GM12878 (cell line): ENCODE measurements around the gene CRELD2. TPM values are rescaled to one million over a fixed set of nuclear protein-coding genes. Genes with fewer than 3 reads are reported as not detected.
A peak's percentile ranks its signal among the peaks of the same experiment; 100 is the strongest.

Experiments
- BCL11A ChIP-seq: IDR thresholded peaks from 2 replicates; pipeline ENCODE4 v1.6.1; 2011; ENCODE audit warnings: low read depth, low read length
- BHLHE40 ChIP-seq, 2 experiments: fragments of 450-650 bp in 1 of 2; IDR thresholded peaks; 2 replicates each; pipeline ENCODE4 v1.6.1; 2011 to 2017; ENCODE audit warnings: low read depth in 2 of 2, borderline replicate concordance in 1 of 2, improper control_type of control experiment in 1 of 2, low read length in 1 of 2, mild to moderate bottlenecking in 1 of 2
- CHD1 ChIP-seq: IDR thresholded peaks from 2 replicates; pipeline ENCODE4 v1.6.1; 2012; ENCODE audit warnings: low read depth, low read length, improper control_type of control experiment
- GATAD2B ChIP-seq: fragments of 450-650 bp; conservative IDR thresholded peaks from 2 replicates; pipeline ENCODE4 v1.6.1; 2017; ENCODE audit warnings: low read depth, mild to moderate bottlenecking, moderate library complexity
- MLLT1 ChIP-seq: fragments of 450-650 bp; IDR thresholded peaks from 2 replicates; pipeline ENCODE4 v1.6.1; 2016; ENCODE audit warnings: mild to moderate bottlenecking
- MYC ChIP-seq: IDR thresholded peaks from 2 replicates; pipeline ENCODE4 v1.6.1; 2011; ENCODE audit warnings: mild to moderate bottlenecking, low read length, moderate library complexity, inconsistent platforms; ENCODE audit not compliant: insufficient read depth, insufficient replicate concordance, insufficient read length, severe bottlenecking
- NFIC ChIP-seq: IDR thresholded peaks from 2 replicates; pipeline ENCODE4 v1.6.1; 2012; ENCODE audit warnings: low read depth, mild to moderate bottlenecking, inconsistent platforms, low read length, moderate library complexity
- NR2C1 ChIP-seq: fragments of 450-650 bp; IDR thresholded peaks from 2 replicates; pipeline ENCODE4 v1.6.1; 2017; ENCODE audit warnings: antibody characterized with exemption, mild to moderate bottlenecking, moderate library complexity
- NR2C2 ChIP-seq: IDR thresholded peaks from 2 replicates; pipeline ENCODE4 v1.6.1; 2011; ENCODE audit warnings: borderline replicate concordance, low read depth; ENCODE audit not compliant: control insufficient read depth, insufficient read length
- POLR2A ChIP-seq: IDR thresholded peaks from 2 replicates; pipeline ENCODE4 v1.6.1; 2011; ENCODE audit warnings: low read depth, mild to moderate bottlenecking, low read length
- RB1 ChIP-seq: fragments of 450-650 bp; formaldehyde crosslinking; IDR thresholded peaks from 2 replicates; pipeline ENCODE4 v1.6.1; 2017; ENCODE audit warnings: mild to moderate bottlenecking, borderline replicate concordance
- SP1 ChIP-seq: IDR thresholded peaks from one replicate; pipeline ENCODE4 v1.6.1; 2011; ENCODE audit warnings: low read depth, low read length
- TARDBP ChIP-seq: IDR thresholded peaks from 2 replicates; pipeline ENCODE4 v1.6.1; 2016; ENCODE audit warnings: borderline replicate concordance
- TCF12 ChIP-seq: IDR thresholded peaks from 2 replicates; pipeline ENCODE4 v1.6.1; 2011; ENCODE audit warnings: low read depth, mild to moderate bottlenecking, low read length
- USF2 ChIP-seq: IDR thresholded peaks from 2 replicates; pipeline ENCODE4 v1.6.1; 2011; ENCODE audit warnings: low read depth, low read length, improper control_type of control experiment, borderline replicate concordance
- YBX1 ChIP-seq: fragments of 450-650 bp; IDR thresholded peaks from 2 replicates; pipeline ENCODE4 v1.6.1; 2016; ENCODE audit warnings: antibody characterized with exemption
- ZBTB40 ChIP-seq: fragments of 450-650 bp; IDR thresholded peaks from 2 replicates; pipeline ENCODE4 v1.6.1; 2016; ENCODE audit warnings: mild to moderate bottlenecking, moderate library complexity, borderline replicate concordance
- polyA plus RNA-seq, 11 experiments: library from polyadenylated mRNA; depleted of rRNA in 4 of 11; unstranded in 6 of 11; stranded (reverse) in 5 of 11; fragments of >200 nt; fragmentation: Nextera tagmentation in 4 of 11; fragmentation: Illumina TruSeq in 1 of 11; extraction: Ambion mirVana in 4 of 11; extraction: Trizol in 1 of 11; gene quantifications; 1 replicate in 1 of 11; 2 replicates in 10 of 11; pipeline versions ENCODE4 v1.2.1 to v1.2.3, GENCODE V29; 2011 to 2016; ENCODE audit warnings: inconsistent platforms in 2 of 11, missing spikeins in 2 of 11, low read depth in 1 of 11
- total RNA-seq, 4 experiments: library from RNA; depleted of rRNA in 3 of 4; stranded (reverse); fragments of >200 nt in 3 of 4; fragmentation: Illumina TruSeq in 1 of 4; extraction: Trizol in 1 of 4; gene quantifications; 2 replicates each; pipeline versions ENCODE4 v1.2.1 to v1.2.3, GENCODE V29; 2013 to 2021
- TF ChIP-seq, protein P1 (sequence below): fragments of 450-650 bp; formaldehyde crosslinking; IDR thresholded peaks from 2 replicates; pipeline ENCODE4 v1.5.0; 2022; ENCODE audit warnings: mild to moderate bottlenecking, missing genetic modification characterization

The CRELD2 gene
- total and polyA plus RNA-seq, 10 of the 15 experiments (the other 5 are each of a cell fraction or from before 2014, with no cell fraction given): 9.4 to 111 (median 25.9) TPM

DNA sequence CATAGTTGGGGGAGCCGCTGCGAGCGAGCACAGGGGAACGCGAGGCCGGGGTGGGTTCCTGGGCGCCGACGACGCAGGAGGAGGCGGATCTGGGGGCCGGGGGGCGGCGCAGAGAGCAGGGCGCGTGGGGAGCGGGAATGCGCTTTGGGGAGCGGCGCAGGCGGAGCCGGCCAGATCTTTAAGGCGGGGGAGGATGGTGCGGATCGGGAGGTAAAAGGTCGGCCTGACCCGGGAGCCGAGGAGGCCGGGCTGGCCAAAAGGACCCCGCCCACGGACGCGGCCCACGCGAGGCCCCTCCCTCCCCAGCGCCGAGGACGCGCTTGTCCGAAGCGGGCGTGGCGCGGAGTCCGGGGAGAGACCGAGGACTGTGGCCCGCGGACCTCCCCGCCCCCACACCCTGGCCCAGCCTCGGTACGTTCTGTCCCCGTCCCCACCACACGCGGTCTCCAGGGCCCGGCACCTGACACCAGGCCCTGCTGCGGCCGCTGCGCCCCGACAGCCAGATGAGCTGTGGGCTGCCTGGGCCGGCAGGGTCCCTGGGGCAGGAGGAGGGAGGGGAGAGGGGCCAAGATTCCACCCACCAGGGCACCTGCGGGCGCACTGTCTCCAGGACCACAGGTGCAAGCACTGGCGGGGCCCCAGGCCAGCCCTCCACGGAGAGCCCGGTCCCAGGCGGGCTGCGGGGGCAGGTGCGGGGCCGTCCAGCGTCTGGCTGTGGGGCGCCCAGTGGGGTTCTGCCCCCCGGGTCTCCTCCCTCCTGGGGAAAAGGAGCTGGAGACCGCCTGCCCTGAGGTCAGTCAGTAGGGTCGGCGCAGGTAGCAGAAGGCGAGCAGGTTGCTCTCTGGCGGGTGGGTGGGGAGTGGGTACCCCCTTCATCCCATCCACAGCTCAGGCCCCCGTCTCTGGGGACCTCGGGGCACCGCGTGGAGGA lies 53.1 kb downstream of the CRELD2 start (continued):
- 0 out of 2 replicates have a peak, but pooled peaks have one; percentile 4 for TF ChIP-seq MLLT1
- TF ChIP-seq, protein P1, sequence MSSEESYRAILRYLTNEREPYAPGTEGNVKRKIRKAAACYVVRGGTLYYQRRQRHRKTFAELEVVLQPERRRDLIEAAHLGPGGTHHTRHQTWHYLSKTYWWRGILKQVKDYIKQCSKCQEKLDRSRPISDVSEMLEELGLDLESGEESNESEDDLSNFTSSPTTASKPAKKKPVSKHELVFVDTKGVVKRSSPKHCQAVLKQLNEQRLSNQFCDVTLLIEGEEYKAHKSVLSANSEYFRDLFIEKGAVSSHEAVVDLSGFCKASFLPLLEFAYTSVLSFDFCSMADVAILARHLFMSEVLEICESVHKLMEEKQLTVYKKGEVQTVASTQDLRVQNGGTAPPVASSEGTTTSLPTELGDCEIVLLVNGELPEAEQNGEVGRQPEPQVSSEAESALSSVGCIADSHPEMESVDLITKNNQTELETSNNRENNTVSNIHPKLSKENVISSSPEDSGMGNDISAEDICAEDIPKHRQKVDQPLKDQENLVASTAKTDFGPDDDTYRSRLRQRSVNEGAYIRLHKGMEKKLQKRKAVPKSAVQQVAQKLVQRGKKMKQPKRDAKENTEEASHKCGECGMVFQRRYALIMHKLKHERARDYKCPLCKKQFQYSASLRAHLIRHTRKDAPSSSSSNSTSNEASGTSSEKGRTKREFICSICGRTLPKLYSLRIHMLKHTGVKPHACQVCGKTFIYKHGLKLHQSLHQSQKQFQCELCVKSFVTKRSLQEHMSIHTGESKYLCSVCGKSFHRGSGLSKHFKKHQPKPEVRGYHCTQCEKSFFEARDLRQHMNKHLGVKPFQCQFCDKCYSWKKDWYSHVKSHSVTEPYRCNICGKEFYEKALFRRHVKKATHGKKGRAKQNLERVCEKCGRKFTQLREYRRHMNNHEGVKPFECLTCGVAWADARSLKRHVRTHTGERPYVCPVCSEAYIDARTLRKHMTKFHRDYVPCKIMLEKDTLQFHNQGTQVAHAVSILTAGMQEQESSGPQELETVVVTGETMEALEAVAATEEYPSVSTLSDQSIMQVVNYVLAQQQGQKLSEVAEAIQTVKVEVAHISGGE (CRISPR knock-in tag): no peak
- no peak for TF ChIP-seq TARDBP
- TF ChIP-seq CHD1: no peak
- 0 out of 2 replicates have a peak, but pooled peaks have one; percentile 4 for TF ChIP-seq NR2C1
- peak; percentile 34 for TF ChIP-seq MYC
- no peak for TF ChIP-seq SP1
- TF ChIP-seq NFIC: no peak
- no peak for TF ChIP-seq NR2C2
- peak; percentile 14; the same call in 1 of the 2 replicates for TF ChIP-seq GATAD2B
- peak; percentile 56 for TF ChIP-seq POLR2A
- TF ChIP-seq BHLHE40 (IDR thresholded peaks at IDR 0.05; ENCODE audit: borderline replicate concordance in 1 of 2, low read depth in 2 of 2, low read length in 1 of 2): peak; percentile 30 to 73; a peak in 3 of 4 replicates
- no peak for TF ChIP-seq ZBTB40
- TF ChIP-seq TCF12: peak; percentile 58; the same call in 1 of the 2 replicates
- TF ChIP-seq USF2: no peak
- no peak for TF ChIP-seq YBX1
- 0 out of 2 replicates have a peak, but pooled peaks have one; percentile 13 for TF ChIP-seq BCL11A
- TF ChIP-seq RB1: no peak
